ENCODE results near the gene LSM7. TPM values are rescaled to one million over a fixed set of nuclear protein-coding genes. Genes with fewer than 3 reads are reported as not detected.

Gene LSM7
- total and polyA plus RNA-seq, 9 of the 15 experiments (the other 6 are each of a cell fraction or from before 2014, with no cell fraction given): 40.5 to 690 (median 265) TPM

DNA sequence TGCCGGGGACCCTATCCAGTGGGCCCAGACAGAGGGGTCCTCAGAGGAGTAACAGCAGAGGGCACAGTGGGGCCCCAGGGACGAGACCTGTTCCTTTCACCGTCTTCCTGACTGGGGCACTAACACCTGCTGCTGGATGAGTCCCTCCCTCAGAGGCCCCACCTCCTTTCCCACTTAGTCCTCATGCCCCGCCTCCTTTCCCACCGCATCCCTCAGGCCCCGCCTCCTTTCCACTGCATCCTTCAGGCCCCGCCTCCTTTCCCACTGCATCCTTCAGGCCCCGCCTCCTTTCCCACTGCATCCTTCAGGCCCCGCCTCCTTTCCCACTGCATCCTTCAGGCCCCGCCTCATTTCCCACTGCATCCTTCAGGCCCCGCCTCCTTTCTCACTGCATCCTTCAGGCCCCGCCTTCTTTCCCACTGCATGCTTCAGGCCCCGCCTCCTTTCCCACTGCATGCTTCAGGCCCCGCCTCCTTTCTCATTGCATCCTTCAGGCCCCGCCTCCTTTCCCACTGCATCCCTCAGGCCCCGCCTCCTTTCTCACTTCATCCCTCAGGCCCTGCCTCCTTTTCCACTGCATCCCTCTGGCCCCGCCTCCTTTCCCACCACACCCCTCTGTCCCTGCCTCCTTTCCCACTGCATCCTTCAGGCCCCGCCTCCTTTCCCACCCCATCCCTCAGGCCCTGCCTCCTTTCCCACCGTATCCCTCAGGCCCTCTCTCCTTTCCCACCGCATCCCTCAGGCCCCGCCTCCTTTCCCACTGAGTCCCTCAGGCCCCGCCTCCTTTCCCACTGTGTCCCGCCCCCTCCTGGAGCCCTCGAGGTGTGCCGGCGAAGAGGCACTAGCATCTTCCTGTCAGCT lies 6.8 kb upstream of the LSM7 start (continued):
- TF ChIP-seq NFXL1 (CRISPR knock-in tag; IDR thresholded peaks at IDR 0.05) (no peak), ERF (CRISPR knock-in tag; IDR thresholded peaks at IDR 0.05) (no peak), GABPA (tag; conservative IDR thresholded peaks at IDR 0.05; ENCODE audit: low read depth) (no peak), JUN (IDR thresholded peaks at IDR 0.05; ENCODE audit: borderline replicate concordance, low read depth, low read length) (no peak), JUN (CRISPR knock-in tag; IDR thresholded peaks at IDR 0.05; ENCODE audit: borderline replicate concordance) (no peak), ZNF197 (CRISPR knock-in tag; IDR thresholded peaks at IDR 0.05; ENCODE audit: low read depth) (no peak), HDAC2 (IDR thresholded peaks at IDR 0.05) (no peak), BHLHE40 (IDR thresholded peaks at IDR 0.05; ENCODE audit: low read length) (no peak), TCFL5 (CRISPR knock-in tag; conservative IDR thresholded peaks at IDR 0.05) (no peak)

DNA sequence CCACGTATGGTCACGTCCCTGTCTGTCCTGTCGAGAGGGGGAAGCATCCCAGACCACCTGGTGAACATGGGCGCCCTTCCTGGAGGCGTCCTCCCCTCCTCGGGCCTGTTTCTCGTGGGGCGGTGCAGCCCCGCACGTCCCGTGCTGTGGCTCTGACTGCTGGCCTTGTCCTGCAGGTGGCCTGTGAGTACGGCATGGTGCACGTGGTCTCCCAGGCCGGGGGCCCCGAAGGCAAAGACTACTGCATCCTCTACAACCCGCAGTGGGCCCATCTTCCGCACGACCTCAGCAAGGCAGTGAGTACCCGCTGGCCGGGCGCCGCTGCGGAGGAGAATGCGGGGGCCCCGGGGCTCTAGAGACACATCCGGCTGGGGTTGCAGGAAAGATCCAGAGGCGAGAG lies 6.0 kb upstream of the LSM7 start:
- no TSS peak for BruUV-seq (replicated peaks)
- WGBS (ENCODE audit: insufficient coverage, low coverage, missing lambda C conversion rate): 97% methylated on average over 19 of the region's 27 CpGs
- intact Hi-C loops (cut with micrococcal nuclease) (no loop called here), in situ Hi-C loops (cut with MboI) (no loop called here)
- Histone ChIP-seq H4K20me1 (replicated peaks; ENCODE audit: control insufficient read depth, insufficient read depth, low read length) (no peaks in the 10 kb centered on the region), H3K79me2 (ENCODE audit: control insufficient read depth, insufficient read depth, low read length) (peaks cover 72% of the 10 kb centered on the region), H3K9ac (ENCODE audit: insufficient read depth in 1 of 2, low read depth in 2 of 2, low read length in 2 of 2) (no peak overlapping the region), H3K4me1 (replicated peaks in 1 of 2; ENCODE audit: control insufficient read depth in 2 of 2, insufficient read depth in 2 of 2, low read length in 2 of 2) (peaks cover 21 to 74% of the 10 kb centered on the region in 2 experiments; a peak in 4 of 5 replicates), H3K9me3 (replicated peaks; ENCODE audit: control insufficient read depth, insufficient read depth, low read depth, low read length) (peaks cover 2% of the 10 kb centered on the region), H3K27me3 (ENCODE audit: control insufficient read depth in 2 of 2, insufficient read depth in 2 of 2, low read length in 2 of 2) (no peaks in the 10 kb centered on the region), H3K4me2 (ENCODE audit: insufficient read depth, low read length) (no peak overlapping the region), H3K4me3 (no peak overlapping the region), H3K36me3 (ENCODE audit: control insufficient read depth, insufficient read depth, low read length) (peaks cover 22% of the 10 kb centered on the region; the same call in 2 of the 3 replicates), H3K27ac (ENCODE audit: extremely low read depth, low read depth, low read length) (no peak overlapping the region), H3K9me1 (ENCODE audit: control insufficient read depth, insufficient read depth, low read length) (no peaks in the 10 kb centered on the region), H2AFZ (ENCODE audit: low read depth, low read length) (no peak overlapping the region)
- ChIA-PET CTCF (ENCODE audit: low intra/inter-chr PET ratio) (no interaction called here), POLR2A (interaction anchor here (0.6 kb wide), 1 partner anchor 39 kb away, joined by 3 read pairs; no protein-coding TSS in a partner anchor)
- ATAC-seq: no peak
- no peak for FAIRE-seq
- no peak for DNase-seq (ENCODE audit: extremely low read depth in 1 of 4, low spot score in 3 of 4)
- TF ChIP-seq ZNF561 (CRISPR knock-in tag; conservative IDR thresholded peaks at IDR 0.05): no peak

All from K562 (cell line).